UCSD-AML1 (cell line): ENCODE measurements around the gene TM4SF1.
"Not testable (repeated sequence)": the region's sequence is repeated elsewhere in the genome, so short reads cannot be mapped to it uniquely, and the experiment has no call there.

Experiments used
- DNase-seq: peaks from one replicate; lab custom pipeline; 2025; ENCODE audit not compliant: unreplicated experiment; lab: John Stamatoyannopoulos, UW

The TM4SF1 gene

DNA sequence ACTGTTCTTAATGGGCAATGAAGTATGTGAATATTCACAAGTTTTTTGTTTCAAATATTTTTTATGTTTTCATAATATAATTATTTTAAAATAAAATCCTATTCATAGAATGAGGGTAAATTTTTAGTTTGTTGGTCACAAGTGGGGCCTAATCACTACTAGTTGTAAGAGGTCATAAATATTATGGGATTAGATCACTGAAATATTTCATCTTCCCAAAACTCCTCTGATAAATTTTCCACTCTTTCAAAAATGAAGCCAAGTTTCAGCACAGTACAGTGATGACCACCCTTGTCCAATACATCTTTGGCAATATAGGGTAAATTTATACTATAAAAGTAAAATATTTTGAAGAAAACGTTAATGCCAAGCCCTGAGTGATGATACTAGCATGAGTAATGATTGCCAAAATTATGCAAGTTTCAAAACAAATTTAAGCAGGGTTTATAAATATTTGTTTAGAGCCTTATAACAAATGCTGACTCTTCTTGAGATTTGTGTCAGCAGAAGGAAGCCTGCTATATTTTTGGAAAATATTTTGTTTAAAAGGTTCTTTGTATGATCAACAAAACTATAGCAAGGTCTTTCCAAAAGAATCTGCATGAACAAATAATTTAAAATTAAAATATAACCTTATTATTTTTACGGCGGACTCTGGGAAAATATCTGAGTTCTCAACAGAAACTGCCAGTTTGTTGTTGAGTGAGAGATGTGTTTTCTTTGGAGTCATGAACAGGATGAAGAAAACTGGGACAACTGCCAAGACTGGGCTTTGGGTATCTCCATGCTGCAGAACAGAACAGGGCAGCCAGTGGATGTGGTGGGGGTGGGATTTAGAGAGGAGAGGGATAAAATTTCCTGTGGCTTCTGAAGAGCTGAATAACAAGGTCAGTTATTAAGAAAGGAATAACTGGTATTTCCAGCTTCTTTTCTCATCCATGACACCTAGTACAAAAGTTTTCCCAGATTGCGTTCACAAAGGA lies 17.9 kb upstream of the TM4SF1 start:
- no peak for DNase-seq

DNA sequence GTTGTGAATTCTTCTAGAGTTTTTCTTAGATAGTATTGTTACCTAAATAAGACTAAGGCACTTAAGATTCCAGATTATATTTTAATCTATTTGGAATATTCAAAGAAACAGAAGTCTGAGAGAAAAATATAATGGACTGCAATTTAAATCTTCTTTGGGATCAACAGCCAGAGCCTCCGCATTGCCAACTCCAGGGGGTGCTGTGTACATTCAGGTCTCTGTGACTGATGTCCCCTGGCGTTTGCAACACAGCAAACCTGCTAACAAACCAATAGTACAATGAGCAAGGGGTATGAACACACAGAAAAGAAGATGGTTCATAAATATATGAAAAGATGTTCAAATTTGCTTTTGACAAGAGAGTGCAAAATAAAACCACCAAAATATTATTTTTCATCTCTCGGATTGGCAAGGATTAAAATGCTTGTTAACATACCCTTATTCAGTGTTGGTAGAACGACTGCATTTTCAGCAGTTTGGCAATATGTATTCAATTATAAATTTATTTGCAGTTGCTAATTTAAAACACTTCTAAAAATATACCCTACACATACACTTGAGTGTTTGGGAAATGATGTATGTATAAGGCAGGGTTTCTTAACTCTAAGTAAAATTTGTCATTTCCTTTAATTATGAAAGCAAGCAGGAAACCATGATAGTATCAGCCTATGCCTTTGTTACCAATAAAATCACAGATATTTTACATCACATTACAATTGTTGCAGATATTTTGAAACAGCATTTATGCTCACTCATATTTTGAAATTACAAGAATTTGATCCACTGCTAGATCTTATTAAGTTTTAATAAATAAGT lies 16.1 kb upstream of the TM4SF1 start:
- peak; percentile 69 for DNase-seq

DNA sequence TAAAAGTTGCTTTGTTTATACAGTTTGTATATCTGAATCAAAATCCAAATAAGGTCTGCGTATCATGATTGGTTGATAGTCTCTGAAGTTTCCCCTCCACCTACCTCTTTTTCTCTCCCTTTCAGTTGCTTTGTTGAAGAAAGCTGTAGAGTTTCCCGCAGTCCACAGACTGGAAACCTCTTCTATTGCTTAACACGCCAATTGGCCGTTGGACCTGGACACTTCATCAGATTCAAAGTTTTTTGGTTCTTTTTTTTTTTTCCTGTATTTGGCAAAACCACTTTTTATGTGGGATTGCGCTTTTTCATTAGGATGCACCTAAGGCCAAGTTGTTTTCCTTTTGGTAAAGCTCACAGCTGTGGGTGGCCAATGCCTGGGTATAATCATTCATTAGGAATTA lies 14.5 kb upstream of the TM4SF1 start:
- no peak for DNase-seq

DNA sequence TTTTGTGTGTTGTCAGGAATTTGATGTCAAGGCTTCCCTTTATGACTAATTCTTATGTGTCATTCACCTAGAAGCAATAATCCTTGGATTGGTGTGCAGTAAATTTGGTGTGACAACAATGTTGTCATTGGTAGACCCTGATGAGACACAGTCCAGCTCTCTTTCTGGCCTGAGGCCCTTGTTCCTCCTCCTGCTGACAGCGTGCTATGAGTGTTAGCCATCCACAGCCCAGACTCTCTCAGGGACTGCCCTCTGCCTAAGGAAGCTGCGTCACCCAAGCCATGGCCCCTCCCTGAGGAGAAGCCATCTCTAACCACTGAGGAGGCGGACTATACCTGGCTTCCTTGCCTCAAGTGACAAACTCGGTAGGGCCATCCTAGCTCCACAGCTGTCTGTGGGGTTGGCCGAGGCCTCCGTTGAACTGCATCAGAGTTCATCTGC lies 13.3 kb upstream of the TM4SF1 start:
- no peak for DNase-seq

DNA sequence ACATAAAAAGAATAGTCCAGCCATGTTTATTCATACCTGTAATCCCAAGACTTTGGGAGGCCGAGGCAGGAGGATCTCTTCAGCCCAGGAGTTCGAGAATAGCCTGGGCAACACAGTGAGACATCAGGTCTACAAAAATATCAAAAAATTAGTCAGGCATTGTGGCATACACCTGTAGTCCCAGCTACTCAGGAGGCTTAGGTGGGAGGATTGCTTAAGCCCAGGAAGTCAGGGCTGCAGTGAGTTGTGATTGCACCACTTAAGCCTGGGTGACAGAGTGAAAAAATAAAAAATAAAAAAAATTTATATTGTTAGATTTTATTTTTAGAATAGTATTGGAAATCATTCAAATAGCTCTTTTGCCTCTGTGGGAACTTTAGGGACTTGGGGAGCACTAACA lies 12.8 kb upstream of the TM4SF1 start:
- DNase-seq = no peak

DNA sequence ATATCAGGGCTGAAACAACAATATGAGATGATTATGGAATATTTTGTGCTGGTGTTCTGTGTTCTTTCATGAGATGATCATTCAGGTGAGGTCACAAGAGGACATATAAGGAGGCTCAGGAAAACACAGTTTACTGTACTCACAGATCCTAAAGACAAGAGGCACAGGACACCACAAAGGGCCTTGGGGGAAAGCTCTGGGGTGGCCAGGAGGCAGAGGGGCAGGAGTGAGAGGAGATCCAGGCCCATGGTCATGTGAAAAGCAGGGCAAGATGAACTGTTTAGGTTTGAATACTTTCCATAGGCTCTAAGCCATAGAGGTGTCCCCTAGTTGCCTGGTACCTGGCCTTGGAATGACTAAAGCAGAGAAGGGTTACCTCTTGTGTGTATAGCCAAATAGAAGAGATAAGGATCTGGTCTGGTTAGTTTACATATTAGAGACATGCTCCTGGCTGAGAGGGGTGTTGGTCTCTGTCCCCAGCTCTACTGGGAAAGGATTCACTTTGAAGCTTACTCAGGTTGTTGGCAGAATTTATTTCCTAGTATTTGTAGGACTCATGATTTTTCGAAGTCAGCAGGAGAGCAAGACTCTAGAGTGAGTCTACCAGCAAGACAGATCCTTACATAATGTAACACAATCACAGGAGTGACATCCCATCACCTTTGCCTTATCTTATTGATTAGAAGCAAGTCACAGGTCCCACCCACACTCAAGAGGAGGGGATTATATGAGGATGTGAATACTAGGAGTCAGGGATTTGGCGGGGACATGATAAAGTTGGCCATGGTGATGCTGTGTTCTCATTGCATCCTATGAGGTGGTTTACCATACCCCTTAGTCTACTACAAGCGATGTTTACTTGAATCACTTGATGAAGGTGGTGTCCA lies 11.3 kb upstream of the TM4SF1 start:
- no peak for DNase-seq

DNA sequence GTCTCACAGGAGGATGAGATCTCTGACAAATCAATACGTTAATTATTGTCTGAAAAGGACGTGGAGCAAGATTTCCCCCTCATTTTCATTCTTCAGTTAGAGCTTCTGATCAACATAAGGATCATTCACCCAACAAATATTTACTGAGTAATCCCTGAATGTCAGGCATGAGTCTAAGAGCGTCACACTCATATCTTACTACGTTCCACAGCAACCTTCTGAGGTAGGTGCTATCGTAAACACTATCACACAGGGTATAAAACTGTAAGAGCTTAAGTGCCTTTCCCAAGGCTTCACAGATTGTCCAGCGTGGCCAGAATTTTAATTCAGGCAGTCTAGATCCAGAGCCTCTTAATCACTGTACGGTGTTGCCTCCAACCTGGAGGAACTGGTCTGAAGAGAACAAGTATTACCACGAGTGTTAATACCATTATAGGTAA lies 10.6 kb upstream of the TM4SF1 start:
- DNase-seq = no peak

DNA sequence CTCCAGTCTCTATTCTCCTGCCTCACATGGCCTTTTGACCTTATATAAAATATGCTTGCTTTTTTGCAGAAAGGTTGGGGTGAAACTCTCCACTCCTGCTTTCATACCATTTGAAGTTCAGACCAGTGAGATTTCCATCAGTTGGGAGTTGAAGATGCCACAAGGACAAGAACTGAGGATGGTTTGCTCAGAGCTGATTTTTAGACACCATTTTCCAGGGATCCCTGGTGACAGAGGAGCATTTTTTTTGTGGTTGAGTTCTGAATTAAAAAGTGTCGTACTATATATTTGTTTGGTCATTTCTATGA lies 8.8 kb upstream of the TM4SF1 start:
- no peak for DNase-seq

DNA sequence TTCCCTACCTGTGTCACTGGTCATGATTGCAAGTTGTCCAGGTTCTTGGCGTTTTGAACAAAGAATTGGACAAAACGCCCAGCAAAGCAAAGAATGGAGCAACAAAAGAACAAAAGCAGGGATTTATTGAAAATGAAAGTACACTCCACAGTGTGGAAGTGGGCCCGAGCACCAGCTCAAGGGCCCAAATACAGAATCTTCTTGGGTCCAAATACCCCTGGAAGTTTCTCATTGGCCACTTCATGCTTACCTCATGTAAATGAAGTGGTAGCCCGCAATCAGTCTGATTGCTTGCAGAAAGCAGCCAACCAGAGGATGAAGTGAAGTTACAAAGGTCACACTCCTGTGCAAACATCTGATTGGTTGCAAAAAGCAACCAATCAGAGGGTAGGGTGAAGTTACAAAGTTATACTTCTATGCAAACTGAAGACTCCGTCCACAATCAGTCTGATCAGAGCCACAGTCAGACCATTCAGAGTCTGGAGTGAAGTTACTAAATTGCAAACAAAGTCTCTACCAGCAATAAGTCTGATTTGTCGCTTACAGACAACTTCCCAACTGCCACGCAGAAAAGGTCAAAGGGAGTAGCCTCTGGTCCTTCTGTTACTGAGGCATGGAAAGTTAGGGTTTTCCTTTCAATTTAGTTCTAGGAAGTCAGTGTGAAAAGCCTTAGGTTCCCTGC lies 8.3 kb upstream of the TM4SF1 start:
- no peak for DNase-seq

DNA sequence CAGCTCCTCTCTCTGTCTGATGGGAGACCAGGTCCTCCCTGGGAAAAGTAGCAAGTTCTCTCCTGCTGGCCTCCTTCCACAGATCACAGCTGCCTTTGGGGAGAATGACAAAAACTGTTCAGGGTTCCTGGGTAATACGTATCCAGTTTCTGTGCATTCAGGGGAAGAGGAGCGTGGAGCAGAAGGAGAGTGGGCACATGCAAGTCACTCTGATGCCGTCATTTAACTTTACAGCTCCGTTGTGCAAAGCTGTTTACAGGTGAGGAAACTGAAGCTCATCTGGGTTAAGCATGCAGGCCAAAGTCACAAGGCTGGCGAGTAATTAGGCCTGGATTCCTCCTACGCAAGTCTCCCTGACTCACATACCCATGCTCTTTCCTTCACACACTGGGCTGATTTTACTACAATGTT lies 7.5 kb upstream of the TM4SF1 start:
- no peak for DNase-seq

DNA sequence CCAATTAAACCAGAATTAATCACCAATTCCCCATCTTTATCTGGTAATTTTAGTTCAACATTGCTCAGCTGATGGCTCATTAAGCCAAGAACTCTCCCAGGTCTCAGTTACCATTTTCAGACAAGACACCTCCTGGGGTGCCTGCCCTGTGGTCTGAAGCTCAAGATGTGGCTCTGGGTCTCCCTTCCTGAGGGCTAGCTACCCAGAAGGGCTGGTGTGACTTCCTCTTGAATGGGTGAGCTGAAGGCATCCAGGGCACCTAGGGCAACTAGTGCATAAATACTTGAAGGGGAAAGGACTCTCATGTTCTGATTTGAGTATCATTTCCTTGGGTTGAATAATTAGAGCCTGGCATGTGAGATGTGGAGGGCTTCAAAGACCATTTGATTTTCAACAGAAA lies 6.7 kb upstream of the TM4SF1 start:
- peak; percentile 13 for DNase-seq

DNA sequence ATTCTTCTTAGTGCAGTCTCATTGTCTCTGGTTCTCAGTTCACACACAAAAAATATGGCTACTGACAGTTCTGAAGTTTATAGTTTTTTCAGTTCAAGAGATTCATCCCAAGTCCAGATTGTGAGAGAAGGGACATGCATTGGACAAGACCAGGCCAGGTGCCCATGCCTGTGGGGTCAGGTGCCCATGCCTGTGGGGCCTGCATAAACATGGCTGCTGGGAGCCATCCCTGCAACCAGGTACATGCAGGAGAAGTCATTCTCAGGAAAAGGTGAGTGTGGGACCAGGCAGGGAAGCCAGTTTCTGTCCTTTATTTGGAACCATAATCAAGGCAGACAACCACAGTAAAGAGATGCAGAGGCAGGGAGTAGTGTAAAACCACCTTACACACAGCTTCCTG lies 6.3 kb upstream of the TM4SF1 start:
- no peak for DNase-seq

DNA sequence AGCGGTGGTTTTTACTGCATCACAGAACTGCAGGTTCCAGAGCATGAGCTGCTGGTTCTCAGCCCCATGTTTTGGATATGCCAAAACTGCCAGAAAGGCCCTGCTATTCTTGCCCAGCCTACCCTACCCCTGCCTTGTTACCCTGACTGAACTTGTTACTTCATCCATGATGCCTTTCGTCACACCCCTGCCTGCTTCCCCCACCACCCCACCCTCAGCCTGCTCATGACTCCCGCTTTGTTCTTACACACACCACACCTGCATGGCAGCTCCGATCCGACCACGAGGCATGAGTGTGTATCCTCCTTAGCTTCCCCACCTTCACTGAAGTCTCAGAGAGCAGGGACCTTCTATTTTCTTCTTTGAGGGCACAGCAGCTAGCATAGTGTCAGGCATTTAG lies 5.1 kb upstream of the TM4SF1 start:
- DNase-seq = no peak

DNA sequence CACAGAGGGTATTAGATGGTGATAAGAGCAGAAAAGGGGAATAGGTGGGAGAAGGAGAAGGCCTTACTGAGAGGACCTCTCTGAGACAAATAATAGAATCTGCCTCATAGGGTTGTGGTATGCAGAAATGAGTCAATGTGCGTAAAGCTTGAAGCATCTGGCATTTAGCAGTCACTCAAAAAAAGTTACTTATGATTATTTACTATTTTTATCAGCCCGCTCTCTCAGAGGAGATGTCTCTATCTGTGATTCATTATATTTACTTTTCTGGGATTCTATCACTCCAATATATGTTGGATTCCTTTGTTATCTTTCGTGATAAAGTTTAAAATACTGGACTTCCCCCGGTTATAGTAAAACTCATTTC lies 4.6 kb upstream of the TM4SF1 start:
- DNase-seq = no peak

DNA sequence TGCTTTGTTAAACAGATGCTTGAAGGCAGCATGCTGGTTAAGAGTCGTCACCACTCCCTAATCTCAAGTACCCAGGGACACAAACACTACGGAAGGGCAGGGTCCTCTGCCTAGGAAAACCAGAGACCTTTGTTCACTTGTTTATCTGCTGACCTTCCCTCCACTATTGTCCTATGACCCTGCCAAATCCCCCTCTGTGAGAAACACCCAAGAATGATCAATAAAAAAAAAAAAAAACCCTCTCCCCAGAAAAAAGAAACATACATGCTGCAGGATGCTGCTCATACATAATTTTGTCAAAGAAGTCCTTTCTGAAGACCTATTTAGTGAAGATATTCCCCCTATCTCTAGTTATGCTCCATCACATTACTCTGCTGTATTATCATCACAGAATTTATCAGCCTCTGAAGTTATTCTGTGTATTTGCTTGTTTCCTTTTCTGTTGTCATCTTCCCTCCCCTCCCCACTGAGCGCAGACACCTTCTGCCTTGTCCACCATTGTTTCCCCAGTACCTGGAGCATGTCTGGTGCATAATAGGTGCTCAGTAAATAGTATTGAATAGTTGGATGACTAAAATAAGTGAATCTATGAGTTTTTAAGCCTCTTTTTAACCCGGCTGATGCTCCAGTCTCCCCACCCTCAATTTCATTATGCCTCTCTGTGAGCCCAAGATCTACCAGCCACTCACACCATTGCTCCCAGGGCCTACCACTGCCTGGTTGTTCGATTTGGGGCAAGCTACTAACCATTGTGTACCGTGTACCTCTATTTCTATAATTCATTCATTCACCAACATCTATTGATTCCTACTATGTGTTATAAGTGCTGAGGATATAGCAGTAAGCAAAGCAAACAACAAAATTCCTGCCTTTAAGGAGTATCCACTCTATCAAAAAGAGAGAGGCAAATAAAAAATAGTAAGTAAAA lies 4.0 kb upstream of the TM4SF1 start:
- no peak for DNase-seq

DNA sequence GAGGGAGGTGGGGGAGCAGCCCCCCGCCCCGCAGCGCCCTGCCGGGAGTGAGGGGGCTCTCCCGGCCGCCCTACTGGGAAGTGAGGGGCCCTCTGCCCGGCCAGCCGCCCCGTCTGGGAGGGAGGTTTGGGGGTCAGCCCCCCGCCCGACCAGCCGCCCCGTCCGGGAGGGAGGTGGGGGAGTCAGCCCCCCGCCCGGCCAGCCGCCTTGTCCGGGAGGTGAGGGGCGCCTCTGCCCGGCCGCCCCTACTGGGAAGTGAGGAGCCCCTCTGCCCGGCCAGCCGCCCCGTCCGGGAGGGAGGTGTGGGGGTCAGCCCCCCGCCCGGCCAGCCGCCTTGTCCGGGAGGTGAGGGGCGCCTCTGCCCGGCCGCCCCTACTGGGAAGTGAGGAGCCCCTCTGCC lies 2.8 kb upstream of the TM4SF1 start:
- DNase-seq = not testable (repeated sequence)

DNA sequence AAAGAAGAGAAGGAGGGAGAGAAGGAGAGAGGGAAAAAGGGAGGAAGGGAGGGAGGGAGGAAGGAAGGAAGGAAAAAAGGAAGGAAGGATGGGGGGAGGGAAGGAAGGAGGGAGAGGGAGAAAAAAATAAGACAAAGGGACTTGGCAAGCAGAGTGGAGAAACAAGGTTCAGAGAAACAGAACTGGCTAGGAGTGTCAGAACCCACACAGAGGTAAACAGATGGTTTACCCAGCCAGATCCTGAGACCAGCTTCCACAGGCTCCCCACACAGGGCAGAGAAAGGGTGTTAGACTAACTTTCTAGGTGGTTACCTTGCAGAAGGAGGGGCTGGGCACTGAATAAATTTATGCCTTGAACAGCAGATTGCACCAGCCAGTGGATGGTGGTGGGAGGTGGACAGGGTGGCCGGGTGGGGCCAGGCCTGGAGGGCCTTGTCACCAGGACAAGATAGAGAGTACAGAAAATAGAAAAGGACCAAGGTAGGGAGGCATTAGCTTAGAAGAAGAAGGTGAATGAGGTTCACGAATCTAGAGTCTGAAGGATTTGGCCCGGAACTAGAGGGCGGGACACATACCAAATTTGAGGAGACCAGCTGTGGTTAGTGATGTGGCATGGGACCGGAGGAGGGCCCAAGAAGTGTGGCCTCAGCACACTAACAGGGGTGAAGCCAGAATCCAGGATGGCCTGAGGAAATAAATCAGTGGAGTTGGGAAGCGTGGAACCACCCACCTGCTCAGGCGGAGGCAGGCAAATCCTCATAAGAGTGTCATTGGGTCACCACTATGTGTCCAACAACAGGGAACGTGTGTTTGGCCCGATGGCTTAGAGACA lies 1.2 kb upstream of the TM4SF1 start:
- no peak for DNase-seq

DNA sequence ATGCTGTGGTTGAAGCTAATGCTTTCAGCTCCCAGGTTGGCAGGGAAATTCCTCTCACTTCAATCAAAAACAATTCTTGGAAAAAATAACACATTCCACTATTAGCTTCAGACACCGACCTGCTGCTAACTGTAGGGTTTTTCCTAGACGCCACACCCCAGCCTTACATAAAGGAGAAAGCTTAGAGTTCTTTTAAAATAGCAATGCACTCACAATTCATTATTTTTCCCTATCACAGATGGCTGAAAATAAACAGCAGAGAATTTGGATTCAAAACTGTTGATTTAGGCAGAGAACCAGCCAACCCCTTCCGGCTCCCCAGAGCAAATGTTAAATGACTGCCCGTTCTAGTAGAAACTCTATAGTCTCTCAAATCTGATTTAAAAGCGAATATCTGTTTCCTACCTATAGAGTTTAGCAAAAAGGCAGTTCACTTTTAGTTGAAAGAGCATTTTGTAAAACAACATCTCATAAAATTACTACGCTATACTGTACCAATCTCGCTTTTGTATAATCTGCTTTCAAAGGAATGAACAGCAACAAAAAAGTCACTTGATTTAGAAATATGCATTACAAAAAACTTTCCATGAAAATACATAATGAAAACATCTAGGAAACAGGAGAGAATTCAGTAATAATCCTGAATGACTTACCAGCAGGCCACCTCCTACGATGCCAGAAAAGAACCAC lies 586 bp downstream of the TM4SF1 start:
- no peak for DNase-seq
